Liver (tissue), 3 donors: Measurements from ENCODE around the gene TYRP1.

ENCODE experiments used
- CTCF ChIP-seq: fragments of 150-350 bp; IDR thresholded peaks from 2 replicates; pipeline ENCODE4 v1.5.1; 2017; ENCODE audit warnings: improper control_type of control experiment, low read depth, low read length; ENCODE audit not compliant: missing input control
- EGR1 ChIP-seq, 2 donors: IDR thresholded peaks; 2 replicates each; pipeline ENCODE4 v1.6.1; 2016 to 2018; ENCODE audit warnings: antibody characterized with exemption in 2 of 2, low read depth in 2 of 2
- GABPA ChIP-seq, 2 donors: IDR thresholded peaks in 1 of 2; conservative IDR thresholded peaks in 1 of 2; 2 replicates each; pipeline ENCODE4 v1.6.1; 2016; ENCODE audit warnings: antibody characterized with exemption in 2 of 2, mild to moderate bottlenecking in 1 of 2, moderate library complexity in 1 of 2
- HNF4G ChIP-seq: IDR thresholded peaks from 2 replicates; pipeline ENCODE4 v1.6.1; 2016; ENCODE audit warnings: antibody characterized with exemption
- MAX ChIP-seq: IDR thresholded peaks from 2 replicates; pipeline ENCODE4 v1.6.1; 2016; ENCODE audit warnings: antibody characterized with exemption
- NR2F2 ChIP-seq: IDR thresholded peaks from 2 replicates; pipeline ENCODE4 v1.6.1; 2016; ENCODE audit warnings: antibody characterized with exemption
- RAD21 ChIP-seq, 2 donors: IDR thresholded peaks; 2 replicates each; pipeline ENCODE4 v1.6.1; 2016; ENCODE audit warnings: antibody characterized with exemption in 2 of 2, mild to moderate bottlenecking in 2 of 2
- REST ChIP-seq: IDR thresholded peaks from 2 replicates; pipeline ENCODE4 v1.6.1; 2016; ENCODE audit warnings: antibody characterized with exemption, mild to moderate bottlenecking
- SP1 ChIP-seq: IDR thresholded peaks from 2 replicates; pipeline ENCODE4 v1.6.1; 2018; ENCODE audit warnings: antibody characterized with exemption, mild to moderate bottlenecking
- TAF1 ChIP-seq: conservative IDR thresholded peaks from 2 replicates; pipeline ENCODE4 v1.6.1; 2016; ENCODE audit warnings: antibody characterized with exemption, mild to moderate bottlenecking
- YY1 ChIP-seq: IDR thresholded peaks from 2 replicates; pipeline ENCODE4 v1.6.1; 2016; ENCODE audit warnings: antibody characterized with exemption, mild to moderate bottlenecking
- ZBTB33 ChIP-seq: IDR thresholded peaks from 2 replicates; pipeline ENCODE4 v1.6.1; 2016; ENCODE audit warnings: antibody characterized with exemption
- donor health status: healthy.
- donor health status: healthy.

GRCh38 chr9:12657998-12658397, 35.2 kb upstream of the TYRP1 start:
- no peak for TF ChIP-seq RAD21 (IDR thresholded peaks at IDR 0.05)
- TF ChIP-seq CTCF: no peak
- TF ChIP-seq GABPA (IDR thresholded peaks at IDR 0.05 in 1 of 2, conservative IDR thresholded peaks at IDR 0.05 in 1 of 2): no peak
- no peak for TF ChIP-seq MAX
- TF ChIP-seq SP1: no peak
- no peak for TF ChIP-seq ZBTB33
- TF ChIP-seq REST: no peak
- TF ChIP-seq HNF4G: no peak
- TF ChIP-seq TAF1: no peak
- TF ChIP-seq NR2F2: no peak
- TF ChIP-seq YY1: no peak
- no peak for TF ChIP-seq EGR1 (IDR thresholded peaks at IDR 0.05; ENCODE audit: low read depth in 2 of 2)
